GM15510 (cell line): ENCODE results near the gene CFAP97D1.

Source experiments
- POLR2A ChIP-seq: IDR thresholded peaks from 3 replicates; pipeline ENCODE4 v1.6.1; 2011; ENCODE audit warnings: borderline replicate concordance; ENCODE audit not compliant: insufficient read length; ENCODE audit errors: extremely low read depth

Gene CFAP97D1

GRCh38 chr17:43758497-43759174 is 21.6 kb upstream of the CFAP97D1 start, which contains the start of gene SOST:
TSS of gene SOST (minus strand) at chr17:43758791. CDS start at chr17:43758741, 50 bp downstream.
- TF ChIP-seq POLR2A = no peak

DNA sequence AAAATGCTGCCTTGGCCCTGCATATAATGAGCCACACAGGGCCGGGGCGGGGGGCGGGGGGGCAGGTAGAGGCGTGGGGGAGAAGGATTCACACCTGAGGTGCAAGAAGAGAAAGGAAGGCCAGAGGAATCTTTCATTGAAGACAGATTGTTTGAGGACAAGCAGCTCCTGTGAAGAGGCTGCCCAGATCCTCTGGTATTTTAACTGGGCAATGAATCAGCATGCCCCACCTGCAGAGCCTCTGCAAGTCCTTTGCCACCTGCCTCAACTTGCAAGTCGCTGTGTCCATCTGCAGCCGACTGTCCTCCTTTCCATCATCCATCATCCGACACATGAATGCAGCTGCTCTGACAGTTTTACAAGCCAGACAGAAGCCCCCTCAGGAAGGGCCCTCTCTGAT is 20.4 kb upstream of the CFAP97D1 start:
- no peak for TF ChIP-seq POLR2A

DNA sequence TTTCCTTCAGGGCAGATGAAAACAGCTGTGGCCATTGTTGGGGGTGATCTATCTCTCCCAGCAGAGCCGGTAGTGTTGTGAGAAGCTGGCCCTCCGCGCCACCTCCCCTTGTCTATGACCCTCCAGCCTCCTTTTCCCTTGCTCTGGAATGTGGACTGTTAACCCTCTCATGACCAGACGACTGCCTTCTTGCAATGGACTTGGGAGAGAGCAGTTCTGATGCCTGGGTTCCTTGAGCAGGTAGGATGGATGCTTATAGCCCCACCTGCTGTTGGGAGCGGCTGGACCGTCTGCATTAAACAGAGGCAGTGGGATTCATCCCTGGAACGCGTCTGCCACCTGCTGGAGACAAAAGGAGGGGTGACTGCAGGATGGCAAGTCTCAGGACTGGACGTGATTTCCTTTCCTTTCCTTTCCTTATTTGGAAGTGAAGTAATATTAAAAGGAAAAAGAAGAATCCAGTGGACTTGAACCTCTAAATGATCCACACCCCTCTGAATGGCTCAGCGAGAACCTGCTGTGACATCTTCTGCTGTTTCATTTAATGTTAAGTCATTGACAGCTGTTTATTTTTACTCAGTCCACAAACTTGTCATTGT is 19.9 kb upstream of the CFAP97D1 start:
- TF ChIP-seq POLR2A = no peak

DNA sequence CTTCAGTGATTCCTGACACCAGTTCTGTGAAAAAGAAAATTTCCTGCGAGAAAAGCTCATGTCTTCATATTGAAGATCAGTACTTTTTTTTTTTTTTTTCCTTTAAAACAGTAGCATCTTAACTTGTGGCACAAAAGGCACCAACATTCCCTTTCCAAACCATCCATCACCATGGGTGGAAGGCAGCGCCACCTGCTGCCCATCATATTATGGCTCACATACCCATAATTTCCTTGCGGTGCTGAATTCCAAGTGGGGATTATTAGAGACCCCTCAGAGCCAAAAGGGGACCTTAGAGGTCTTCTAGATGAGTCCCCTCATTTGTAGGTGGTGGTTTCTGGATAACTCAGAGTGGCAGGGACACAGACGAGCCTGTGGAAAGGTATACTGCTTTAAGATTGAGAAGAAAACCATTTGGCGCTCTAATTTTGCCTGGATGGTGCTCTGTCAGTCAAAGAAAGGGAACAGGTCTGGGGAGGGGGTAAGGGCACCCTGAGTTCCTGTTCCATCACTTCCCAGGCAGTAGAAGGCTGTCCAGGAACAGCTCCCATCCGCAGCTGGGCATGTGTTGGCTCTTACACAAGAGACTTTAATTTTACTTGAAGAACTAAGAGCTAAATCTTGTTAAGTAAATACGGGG is 13.7 kb upstream of the CFAP97D1 start:
- no peak for TF ChIP-seq POLR2A

DNA sequence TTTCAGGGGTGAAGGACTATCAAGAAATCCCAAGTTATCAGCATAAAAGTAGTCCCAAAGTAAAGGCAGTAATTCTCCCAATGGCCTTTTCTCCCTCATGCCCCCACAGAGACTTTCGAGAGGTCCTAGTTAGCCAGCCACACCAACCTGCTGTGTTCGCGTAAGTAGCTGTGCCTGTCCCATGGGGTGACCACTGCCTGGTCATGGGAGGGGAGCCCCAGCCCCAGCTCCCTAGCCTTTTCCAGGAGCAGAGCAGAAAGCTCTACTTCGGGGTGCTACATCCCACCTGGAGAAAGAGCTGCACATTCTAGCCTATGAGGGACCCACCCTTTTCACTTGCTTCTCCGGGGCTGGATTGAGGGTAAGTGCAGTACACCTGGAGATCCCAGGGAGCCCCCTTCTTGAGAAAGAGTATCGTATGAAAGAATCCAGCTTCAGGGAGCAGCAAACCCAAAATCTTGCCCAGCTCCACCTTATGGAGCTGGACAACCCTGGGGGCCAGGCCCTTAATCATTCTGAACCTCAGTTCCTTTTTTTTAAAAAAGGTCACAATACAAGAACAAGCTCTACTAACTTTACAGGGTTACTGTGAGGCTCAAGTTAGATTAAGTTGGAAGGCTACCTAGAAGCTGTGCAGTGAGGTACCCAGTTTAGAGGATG is 13.1 kb upstream of the CFAP97D1 start:
- no peak for TF ChIP-seq POLR2A

DNA sequence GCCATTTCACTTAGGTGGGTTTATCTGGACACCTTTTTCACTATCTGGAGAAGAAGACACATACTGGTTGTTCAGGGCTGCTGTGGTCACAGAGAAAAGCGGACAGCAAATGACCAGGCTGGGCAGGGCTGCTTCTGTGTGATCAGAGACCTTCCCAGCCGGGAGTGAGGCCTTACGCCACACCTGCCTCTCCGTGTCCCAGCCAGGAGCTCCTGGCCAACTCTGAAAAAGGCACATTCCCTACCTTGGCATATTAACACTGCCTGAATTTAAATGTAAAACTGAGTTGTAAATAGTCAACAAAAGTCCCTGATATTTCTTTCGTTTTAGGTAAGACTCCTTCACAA is 12.5 kb upstream of the CFAP97D1 start:
- TF ChIP-seq POLR2A = no peak

GRCh38 chr17:43768382-43768781 is 11.9 kb upstream of the CFAP97D1 start:
- TF ChIP-seq POLR2A = no peak

GRCh38 chr17:43768943-43769342 is 11.3 kb upstream of the CFAP97D1 start:
- no peak for TF ChIP-seq POLR2A

DNA sequence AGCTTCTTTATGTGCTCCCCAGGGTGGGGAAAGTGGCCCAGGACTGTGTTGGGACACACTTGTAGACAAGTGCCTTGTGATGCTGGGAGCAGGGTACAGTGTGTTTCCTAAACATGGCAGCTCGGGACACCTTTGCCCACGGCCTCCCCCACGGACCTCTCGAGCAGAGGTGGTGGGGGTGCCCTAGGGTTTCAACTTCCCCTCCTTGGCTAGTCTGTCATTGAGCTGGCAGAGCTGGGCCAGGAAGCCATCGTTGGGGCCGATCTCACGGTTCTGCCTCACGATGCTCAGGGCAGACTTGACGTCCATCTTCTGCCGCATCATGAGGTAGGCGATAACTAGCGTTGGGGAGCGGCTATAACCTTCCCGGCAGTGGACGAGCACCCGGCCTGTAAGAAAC is 10.8 kb upstream of the CFAP97D1 start:
- TF ChIP-seq POLR2A = no peak

GRCh38 chr17:43769859-43770258 is 10.4 kb upstream of the CFAP97D1 start:
- no peak for TF ChIP-seq POLR2A

DNA sequence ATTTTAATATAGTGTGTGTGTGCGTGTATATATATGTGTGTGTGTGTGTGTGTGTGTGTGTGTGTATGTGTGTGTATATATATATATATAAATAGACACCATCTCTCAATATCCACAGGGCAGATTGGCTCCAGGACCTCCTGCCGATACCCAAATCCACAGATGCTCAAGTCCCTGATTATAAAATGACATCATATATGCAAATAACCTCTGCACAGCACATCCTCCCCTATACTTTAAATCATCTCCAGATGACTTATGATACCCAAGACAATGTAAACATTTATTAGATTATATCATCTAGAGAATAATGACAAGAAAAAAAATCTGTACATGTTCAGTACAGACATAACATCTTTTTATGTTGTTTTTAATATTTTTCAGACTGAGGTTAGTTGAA is 9.3 kb upstream of the CFAP97D1 start:
- no peak for TF ChIP-seq POLR2A

DNA sequence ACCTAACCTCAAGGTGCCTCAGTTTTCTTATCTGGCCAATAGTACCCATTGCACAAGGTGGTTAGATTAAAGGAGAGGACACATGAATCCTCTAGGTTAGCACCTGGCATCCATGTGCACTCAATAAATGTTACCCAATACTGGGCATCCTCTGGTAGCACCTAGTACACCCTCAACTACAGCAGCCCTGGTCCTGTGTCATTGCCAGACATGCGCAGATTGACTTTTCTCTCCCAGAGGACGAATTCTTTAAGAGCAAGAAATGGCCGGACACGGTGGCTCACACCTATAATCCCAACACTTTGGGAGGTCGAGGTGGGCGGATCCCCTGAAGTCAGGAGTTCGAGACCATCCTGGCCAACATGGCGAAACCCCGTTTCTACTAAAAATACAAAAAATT is 8.8 kb upstream of the CFAP97D1 start:
- TF ChIP-seq POLR2A = no peak

- no peak for TF ChIP-seq POLR2A
Observed at GRCh38 chr17:43772877-43773648, 7.2 kb upstream of the CFAP97D1 start.

DNA sequence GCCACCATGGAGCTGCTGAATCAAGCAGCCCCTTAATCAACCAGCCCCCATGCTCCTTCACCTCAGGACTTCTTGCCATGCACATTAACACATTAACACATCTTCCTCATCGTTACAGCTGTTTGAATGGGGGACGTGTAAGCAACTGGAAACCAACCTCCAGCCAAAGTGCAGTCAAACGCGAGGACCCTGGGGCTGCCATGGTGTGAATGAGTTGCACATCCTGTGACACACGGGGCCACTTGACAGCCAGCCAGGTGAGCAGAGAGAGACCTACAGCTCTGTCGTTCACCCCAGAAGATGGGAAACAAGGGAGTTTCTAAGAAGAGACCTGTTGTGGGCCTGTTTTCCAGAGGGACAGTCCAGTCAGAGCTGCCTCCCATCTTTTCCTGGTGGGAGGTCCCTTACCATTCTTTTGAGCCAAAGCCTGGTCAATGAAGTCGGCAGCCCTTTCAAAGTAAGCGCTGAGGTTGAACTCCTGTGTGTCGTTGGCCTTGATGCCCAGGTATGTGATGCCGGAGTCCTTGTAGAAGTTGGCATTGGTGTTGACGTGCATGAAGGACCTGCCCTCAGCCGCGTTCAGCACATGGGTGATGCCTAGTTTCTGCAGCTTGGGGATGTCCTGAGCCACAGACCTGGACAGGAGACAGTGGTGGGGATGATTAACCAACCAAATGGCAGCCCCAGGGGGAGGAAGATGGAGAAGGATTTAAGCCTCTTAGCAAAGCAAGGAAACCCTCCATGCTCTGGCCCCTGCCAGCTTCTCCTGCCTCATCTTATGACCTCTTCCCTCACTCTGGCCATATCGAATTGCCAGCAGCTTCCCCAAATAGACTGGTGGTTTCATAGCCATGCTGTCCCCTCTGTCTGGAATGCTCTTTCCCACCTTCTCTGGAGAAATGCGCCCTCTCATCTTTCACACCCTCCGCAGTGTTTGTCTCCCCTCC is 5.7 kb upstream of the CFAP97D1 start:
- TF ChIP-seq POLR2A = no peak
